ENCODE results near the gene DISC1. TPM values are rescaled to one million over a fixed set of nuclear protein-coding genes. Genes with fewer than 3 reads are reported as not detected.
A peak's percentile ranks its signal among the peaks of the same experiment; 100 is the strongest.
"Not testable (repeated sequence)": the region's sequence is repeated elsewhere in the genome, so short reads cannot be mapped to it uniquely, and the experiment has no call there.

Gene DISC1
- total RNA-seq, 1 experiment from 2014 or later, result 3.3 TPM

DNA sequence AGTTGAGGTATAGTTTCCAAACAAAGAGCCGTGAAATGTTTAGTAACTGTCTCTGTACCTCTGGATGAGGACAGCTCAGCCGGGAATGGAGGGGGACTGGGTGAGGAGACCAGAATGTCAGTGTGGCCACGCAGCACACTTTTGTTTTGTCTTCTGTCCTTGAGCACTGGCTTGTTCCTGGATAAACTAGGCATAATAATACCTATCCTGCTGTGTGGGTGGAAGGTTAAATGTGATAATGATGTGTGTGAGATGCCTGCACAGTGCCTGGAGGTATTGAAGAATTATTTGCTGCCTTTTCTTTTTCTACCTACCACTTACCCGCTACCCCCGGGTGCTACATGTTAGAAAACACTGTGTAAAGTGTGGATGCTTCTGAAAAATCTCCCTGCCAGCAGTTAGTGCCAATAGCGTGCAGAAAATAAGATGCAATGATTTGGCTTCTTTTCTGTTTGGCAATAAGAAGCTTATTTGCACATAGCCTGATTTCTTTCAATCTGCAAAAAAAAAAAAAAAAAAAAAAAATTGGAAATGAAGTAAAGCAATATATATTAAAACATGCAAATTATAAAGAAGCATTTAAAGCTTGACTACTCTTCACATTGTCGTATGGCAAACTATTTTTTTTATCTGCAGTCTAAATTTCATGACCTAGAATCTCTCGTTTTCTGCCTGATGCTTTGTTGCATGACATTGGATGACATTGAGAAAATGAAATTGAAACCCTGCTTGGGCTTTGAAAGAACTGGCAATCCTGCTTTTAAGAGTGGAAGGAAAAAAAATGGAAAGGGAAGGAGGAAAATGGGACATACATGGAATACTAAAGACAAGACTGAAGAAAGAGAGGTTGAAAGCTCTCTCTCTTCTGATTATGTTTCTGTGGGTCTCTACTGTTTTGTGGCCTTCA is 89.5 kb downstream of the DISC1 start:
- H3K27ac ChIP-seq, result no peak overlapping the region
- H3K36me3 ChIP-seq, result no peaks in the 10 kb centered on the region
- no peaks in the 10 kb centered on the region for H3K27me3 ChIP-seq (replicated peaks)
- no peaks in the 10 kb centered on the region for H3K9me3 ChIP-seq (replicated peaks)
- DNase-seq (ENCODE audit: low read depth in 1 of 2, low spot score in 2 of 2), result no peak
- no peaks in the 10 kb centered on the region for H3K4me1 ChIP-seq (replicated peaks)
- no peak overlapping the region for H3K4me3 ChIP-seq

DNA sequence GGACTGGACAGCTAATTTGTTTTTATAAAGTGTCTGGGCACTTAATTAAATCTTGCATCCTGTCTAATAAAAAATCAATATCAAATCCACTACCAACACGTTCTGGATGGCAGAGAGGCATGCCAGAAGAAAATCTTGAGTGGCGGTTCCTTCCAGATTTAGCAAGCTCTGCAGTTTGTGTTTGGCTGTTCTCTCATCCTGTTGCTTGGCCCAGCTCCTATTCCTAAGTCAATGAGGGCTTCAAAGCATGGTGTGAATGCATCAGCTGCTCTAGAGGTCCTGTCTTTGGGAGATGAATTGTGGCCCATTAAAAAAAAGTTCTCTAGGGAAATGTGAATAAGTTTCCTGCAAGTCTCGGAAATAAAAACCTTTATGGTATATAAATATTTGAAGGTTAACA is 90.3 kb downstream of the DISC1 start:
- Histone ChIP-seq H3K27ac (no peak overlapping the region), H3K27me3 (replicated peaks) (no peaks in the 10 kb centered on the region), H3K4me1 (replicated peaks) (no peaks in the 10 kb centered on the region), H3K36me3 (no peaks in the 10 kb centered on the region), H3K4me3 (no peak overlapping the region), H3K9me3 (replicated peaks) (no peaks in the 10 kb centered on the region)
- DNase-seq (ENCODE audit: low read depth in 1 of 2, low spot score in 2 of 2), result no peak

DNA sequence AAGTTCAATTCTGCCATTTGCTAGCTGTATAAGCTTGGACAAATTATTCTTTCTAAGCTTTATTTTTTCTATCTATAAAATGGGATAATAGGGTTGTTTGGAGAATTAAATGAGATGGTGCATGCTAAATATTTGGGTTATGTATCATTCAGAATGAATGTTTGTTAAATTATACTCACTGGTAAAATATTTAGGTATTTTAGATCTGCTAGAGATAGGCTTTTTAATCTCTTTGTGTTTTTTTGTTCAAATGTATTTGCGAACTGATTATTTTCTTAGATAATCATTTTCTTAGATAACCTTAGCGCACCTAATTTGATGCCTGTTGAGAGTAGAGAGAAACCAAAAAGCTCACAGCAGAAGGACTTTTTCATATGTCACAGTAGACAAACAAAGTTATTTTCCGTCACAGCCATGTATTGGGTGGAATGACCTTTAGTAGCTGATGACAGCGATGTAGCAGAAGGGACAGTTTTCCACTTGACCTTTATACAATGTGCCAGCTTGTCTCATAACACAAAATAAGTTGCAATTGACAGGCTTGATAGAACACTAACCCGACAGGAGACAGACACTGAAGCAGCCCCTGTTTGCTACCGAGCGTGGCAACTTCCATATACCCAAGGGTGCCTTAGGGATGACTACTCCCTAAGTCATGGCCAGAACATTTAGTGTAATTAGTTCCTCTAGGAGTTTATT is 93.0 kb downstream of the DISC1 start:
- H3K4me1 ChIP-seq (replicated peaks), result peaks cover 1% of the 10 kb centered on the region; the same call in 1 of the 2 replicates

DNA sequence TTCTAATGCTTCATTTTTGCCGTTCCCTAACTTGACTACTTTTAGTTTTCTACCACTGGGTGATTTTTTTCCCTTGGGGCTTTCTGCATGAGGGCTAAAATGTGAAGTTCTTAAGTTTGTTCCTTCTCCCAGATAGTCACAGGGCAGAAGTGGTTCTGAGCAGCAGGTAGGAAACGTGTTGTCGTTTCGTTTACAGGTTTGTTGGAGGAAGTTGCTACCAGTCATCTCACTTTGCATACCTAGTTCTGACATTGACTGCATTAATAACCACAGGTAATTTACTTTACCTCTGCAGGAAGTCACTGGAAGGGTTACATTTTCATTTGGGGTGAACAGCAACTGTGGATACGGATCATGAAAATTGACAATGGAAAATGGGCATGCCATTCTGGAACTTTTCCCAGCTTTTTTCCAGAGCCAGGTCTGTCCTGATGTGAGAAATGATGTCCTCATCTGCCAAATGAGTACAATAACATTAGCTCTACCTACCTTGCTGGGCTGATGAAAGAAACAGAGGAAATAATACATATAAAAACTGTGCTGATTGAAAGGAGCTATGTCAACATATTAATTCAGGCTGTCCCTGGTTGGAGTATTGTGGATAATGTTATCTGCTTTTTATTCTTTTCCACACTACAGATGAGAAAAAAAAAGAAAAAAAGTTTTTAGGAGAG is 94.2 kb downstream of the DISC1 start:
- Histone ChIP-seq H3K4me3 (no peak overlapping the region), H3K4me1 (replicated peaks) (peaks cover 5% of the 10 kb centered on the region; the same call in 1 of the 2 replicates), H3K27ac (no peak overlapping the region)

More for the DNA sequence above, 93.0 kb downstream of the DISC1 start:
- DNase-seq (ENCODE audit: low read depth in 1 of 2, low spot score in 2 of 2), result no peak
- H3K27me3 ChIP-seq (replicated peaks), result no peaks in the 10 kb centered on the region
- H3K4me3 ChIP-seq, result no peak overlapping the region
- no peaks in the 10 kb centered on the region for H3K9me3 ChIP-seq (replicated peaks)
- no peaks in the 10 kb centered on the region for H3K36me3 ChIP-seq
- no peak overlapping the region for H3K27ac ChIP-seq

DNA sequence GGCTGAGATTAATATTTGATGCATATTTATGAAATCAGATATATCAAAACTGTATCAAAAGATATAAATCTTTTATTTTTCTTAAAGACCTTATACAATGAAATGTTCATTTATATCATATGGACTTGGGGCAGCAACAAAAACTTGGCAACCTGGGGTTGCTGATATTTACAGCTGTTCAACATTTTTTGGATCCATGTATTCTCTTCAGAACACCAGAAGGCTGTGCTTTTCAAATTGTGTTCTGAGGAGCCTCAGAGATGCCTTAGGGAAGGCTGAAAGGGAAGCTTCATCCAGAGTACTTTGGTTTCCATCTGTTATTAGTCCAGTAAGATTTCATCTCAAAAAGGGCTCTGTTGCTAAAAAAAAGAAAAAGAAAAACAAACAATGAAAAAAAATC is 94.8 kb downstream of the DISC1 start:
- H3K4me3 ChIP-seq, result no peak overlapping the region
- H3K27ac ChIP-seq, result no peak overlapping the region
- no peak for DNase-seq (ENCODE audit: low read depth in 1 of 2, low spot score in 2 of 2)
- no peaks in the 10 kb centered on the region for H3K27me3 ChIP-seq (replicated peaks)
- no peaks in the 10 kb centered on the region for H3K36me3 ChIP-seq
- no peaks in the 10 kb centered on the region for H3K9me3 ChIP-seq (replicated peaks)
- H3K4me1 ChIP-seq (replicated peaks), result peaks cover 5% of the 10 kb centered on the region; the same call in 1 of the 2 replicates

More for the DNA sequence above, 94.2 kb downstream of the DISC1 start:
- no peaks in the 10 kb centered on the region for H3K9me3 ChIP-seq (replicated peaks)
- no peaks in the 10 kb centered on the region for H3K36me3 ChIP-seq
- no peaks in the 10 kb centered on the region for H3K27me3 ChIP-seq (replicated peaks)
- no peak for DNase-seq (ENCODE audit: low read depth in 1 of 2, low spot score in 2 of 2)

DNA sequence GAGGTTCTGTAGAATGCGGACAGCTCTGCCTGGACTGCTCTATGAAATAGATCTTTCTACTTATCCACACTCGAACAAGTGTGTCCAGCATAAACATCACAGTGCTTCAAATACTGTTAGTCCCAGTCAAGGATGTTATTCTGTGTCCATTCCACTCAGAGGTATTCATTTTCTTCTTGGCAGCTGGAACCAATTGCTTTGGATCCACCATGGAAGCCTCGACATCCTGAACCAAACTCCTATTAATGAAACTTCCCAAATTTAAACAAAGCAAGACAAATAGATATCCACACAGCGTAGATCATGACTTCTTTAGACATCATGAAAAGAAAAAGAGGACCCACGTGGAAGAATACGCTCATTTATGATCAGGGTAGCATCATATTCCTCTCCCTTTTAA is 95.8 kb downstream of the DISC1 start:
- H3K4me3 ChIP-seq, result no peak overlapping the region

DNA sequence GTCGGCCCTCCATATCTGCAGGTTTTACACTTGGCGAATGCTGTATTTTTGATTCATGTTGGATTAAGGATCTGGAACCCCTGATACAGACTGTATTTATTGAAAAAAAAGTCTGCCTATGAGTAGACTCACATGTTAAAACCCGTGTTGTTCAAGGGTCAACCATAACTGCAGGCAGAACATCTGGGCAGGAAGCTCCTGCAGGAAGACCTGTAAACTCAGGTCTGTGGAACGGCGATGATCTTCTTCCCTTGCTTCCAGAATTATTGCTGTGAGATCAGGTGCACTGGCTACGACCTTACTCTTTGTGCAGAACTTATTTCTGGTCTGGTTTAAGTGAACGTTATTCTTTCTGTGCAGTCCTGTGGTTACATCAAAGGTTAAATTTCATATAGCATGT is 96.6 kb downstream of the DISC1 start:
- Histone ChIP-seq H3K27ac (no peak overlapping the region), H3K4me3 (no peak overlapping the region), H3K36me3 (no peaks in the 10 kb centered on the region), H3K9me3 (replicated peaks) (no peaks in the 10 kb centered on the region), H3K4me1 (replicated peaks) (peaks cover 5% of the 10 kb centered on the region; the same call in 1 of the 2 replicates), H3K27me3 (replicated peaks) (no peaks in the 10 kb centered on the region)
- no peak for DNase-seq (ENCODE audit: low read depth in 1 of 2, low spot score in 2 of 2)

More for the DNA sequence above, 95.8 kb downstream of the DISC1 start:
- H3K36me3 ChIP-seq, result no peaks in the 10 kb centered on the region
- peaks cover 5% of the 10 kb centered on the region; the same call in 1 of the 2 replicates for H3K4me1 ChIP-seq (replicated peaks)
- no peak for DNase-seq (ENCODE audit: low read depth in 1 of 2, low spot score in 2 of 2)
- no peak overlapping the region for H3K27ac ChIP-seq
- no peaks in the 10 kb centered on the region for H3K27me3 ChIP-seq (replicated peaks)
- H3K9me3 ChIP-seq (replicated peaks), result no peaks in the 10 kb centered on the region

DNA sequence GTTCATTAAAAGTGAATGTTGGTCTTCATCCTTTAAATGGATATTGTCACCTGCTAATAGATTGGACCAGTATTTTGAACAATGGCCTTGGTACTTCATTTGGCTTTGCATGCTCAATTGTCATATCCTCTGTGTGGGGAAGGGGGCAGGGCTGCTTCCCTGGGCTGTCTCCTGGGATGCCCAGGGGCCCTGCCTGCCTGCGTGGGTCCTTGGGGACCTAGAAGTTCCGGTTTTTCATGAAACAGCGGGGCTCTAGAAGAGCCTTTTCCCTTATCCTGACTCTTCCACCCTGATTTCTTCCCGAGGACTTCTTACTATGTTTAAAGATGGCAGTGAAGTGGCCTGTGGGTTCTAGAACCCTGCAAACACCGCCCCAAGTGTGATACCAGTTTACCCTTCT is 97.5 kb downstream of the DISC1 start:
- Histone ChIP-seq H3K9me3 (replicated peaks) (no peaks in the 10 kb centered on the region), H3K4me1 (replicated peaks) (peaks cover 5% of the 10 kb centered on the region; the same call in 1 of the 2 replicates), H3K27ac (no peak overlapping the region), H3K36me3 (no peaks in the 10 kb centered on the region), H3K4me3 (no peak overlapping the region), H3K27me3 (replicated peaks) (no peaks in the 10 kb centered on the region)
- no peak for DNase-seq (ENCODE audit: low read depth in 1 of 2, low spot score in 2 of 2)

DNA sequence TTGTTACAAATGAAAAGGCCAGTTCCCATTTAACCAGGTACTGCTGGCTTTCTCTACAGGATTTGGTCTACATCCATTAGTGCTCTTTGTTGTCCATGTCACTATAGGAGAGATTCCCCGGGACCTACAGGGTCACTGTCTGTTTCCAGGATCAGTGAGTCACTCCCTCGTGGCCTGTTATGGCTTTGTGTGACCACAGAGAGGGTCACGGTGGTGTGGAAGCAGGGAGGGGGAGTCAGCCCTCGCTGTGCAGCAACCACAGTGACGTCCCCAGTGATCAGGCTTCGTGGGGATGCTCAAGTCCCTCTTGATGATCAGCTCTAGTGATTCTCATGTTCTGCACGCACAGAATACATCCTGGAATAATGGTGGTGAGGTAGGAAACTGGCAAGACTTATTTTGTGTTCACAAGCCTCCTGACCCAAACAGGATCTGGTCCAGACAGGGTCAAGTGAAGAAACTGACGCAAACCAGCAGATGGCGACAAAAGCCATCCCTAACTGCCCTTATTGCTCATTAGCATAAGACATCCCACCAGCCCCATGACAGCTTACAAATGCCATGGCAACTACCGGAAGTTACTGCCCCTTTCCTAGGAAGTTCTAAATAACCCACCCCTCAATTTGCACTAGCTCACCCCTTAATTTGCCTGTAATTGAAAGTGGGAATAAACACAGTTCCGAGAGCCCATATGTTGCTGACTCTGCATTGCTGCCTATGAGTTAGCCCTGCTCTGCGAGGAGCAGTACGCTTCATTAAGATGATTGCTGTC is 98.5 kb downstream of the DISC1 start:
- no peaks in the 10 kb centered on the region for H3K9me3 ChIP-seq (replicated peaks)
- H3K27me3 ChIP-seq (replicated peaks), result no peaks in the 10 kb centered on the region
- H3K4me3 ChIP-seq, result no peak overlapping the region
- DNase-seq (ENCODE audit: low read depth in 1 of 2, low spot score in 2 of 2), result peak; percentile 39 to 61
- H3K4me1 ChIP-seq (replicated peaks), result peaks cover 5% of the 10 kb centered on the region; the same call in 1 of the 2 replicates
- H3K36me3 ChIP-seq, result no peaks in the 10 kb centered on the region
- no peak overlapping the region for H3K27ac ChIP-seq

DNA sequence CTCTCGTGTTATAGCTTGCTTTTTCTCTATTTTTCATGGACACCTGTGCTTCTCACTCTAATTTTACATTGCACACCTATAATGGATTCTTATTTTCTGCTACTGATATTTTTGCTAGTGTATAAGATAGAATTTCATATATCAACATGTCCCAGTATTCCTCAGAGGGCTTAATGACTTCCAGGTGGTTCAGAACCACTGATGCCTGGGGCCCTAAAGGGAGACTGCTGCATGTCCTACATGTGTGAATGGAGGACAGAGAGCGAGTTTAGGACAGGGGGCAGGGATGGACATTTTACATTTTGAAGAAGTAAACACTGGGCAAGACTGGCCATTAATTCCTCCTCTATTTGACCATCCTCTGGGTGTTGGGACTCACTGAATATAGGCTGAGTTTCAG is 100.6 kb downstream of the DISC1 start:
- H3K4me3 ChIP-seq, result no peak overlapping the region
- H3K27ac ChIP-seq, result no peak overlapping the region
- H3K4me1 ChIP-seq (replicated peaks), result peaks cover 5% of the 10 kb centered on the region; the same call in 1 of the 2 replicates
- no peaks in the 10 kb centered on the region for H3K9me3 ChIP-seq (replicated peaks)
- no peak for DNase-seq (ENCODE audit: low read depth in 1 of 2, low spot score in 2 of 2)
- H3K27me3 ChIP-seq (replicated peaks), result no peaks in the 10 kb centered on the region
- no peaks in the 10 kb centered on the region for H3K36me3 ChIP-seq

DNA sequence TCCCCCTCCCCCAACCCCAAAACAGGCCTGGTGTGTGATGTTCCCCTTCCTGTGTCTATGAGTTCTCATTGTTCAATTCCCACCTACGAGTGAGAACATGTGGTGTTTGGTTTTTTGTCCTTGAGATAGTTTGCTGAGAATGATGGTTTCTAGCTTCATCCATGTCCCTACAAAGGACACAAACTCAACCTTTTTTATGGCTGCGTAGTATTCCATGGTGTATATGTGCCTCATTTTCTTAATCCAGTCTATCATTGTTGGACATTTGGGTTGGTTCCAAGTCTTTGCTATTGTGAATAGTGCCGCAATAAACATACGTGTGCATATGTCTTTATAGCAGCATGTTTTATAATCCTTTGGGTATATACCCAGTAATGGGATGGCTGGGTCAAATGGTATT is 102.4 kb downstream of the DISC1 start:
- H3K4me1 ChIP-seq (replicated peaks); DNase-seq (ENCODE audit: low read depth in 1 of 2, low spot score in 2 of 2); H3K36me3 ChIP-seq; H3K27me3 ChIP-seq (replicated peaks); H3K9me3 ChIP-seq (replicated peaks); H3K27ac ChIP-seq; H3K4me3 ChIP-seq: not testable (repeated sequence)

DNA sequence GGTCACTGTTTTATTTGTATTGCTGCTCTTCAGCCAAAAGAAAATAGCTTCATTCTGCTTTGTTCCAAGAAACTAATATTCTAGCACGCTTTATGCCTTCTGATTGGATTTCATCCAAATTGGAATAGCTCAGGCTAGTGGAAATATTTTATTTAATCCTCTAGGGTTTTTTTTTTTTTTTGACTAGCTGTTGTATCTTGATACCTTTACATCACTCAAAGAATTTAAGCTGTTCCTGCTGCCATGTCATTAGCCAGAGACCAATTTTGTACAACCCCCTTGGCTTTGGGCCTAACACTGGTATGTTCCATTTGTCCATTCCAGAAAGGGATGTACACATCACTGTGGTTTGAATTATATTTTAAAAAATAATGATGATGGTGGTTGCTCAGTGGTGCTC is 103.0 kb downstream of the DISC1 start:
- Histone ChIP-seq H3K27ac (no peak overlapping the region), H3K9me3 (replicated peaks) (no peaks in the 10 kb centered on the region), H3K4me1 (replicated peaks) (peaks cover 5% of the 10 kb centered on the region; the same call in 1 of the 2 replicates), H3K27me3 (replicated peaks) (no peaks in the 10 kb centered on the region), H3K36me3 (no peaks in the 10 kb centered on the region), H3K4me3 (no peak overlapping the region)
- DNase-seq (ENCODE audit: low read depth in 1 of 2, low spot score in 2 of 2), result no peak

DNA sequence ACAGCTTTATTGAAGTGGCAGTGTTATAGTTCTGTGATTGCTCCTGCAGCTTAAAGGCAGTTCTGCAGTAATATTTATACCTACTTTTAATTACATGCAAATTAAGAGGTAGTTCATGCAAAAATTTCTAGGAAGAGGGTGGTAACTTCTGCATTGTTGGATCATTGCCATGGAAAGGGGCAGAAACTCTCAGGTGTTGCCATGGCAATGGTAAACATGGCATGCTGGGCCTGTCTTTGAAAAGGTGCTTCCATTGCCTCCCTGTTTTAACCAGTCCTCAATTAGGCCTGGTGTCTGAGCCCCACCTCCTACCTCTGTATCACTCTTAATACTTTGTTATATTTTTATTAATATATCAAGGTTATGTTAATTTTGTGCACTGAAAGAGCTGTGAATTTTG is 104.7 kb downstream of the DISC1 start:
- Histone ChIP-seq H3K4me3 (no peak overlapping the region), H3K27me3 (replicated peaks) (no peaks in the 10 kb centered on the region), H3K4me1 (replicated peaks) (no peaks in the 10 kb centered on the region), H3K9me3 (replicated peaks) (no peaks in the 10 kb centered on the region), H3K27ac (no peak overlapping the region), H3K36me3 (no peaks in the 10 kb centered on the region)
- no peak for DNase-seq (ENCODE audit: low read depth in 1 of 2, low spot score in 2 of 2)
